AG09309 (cell line): ENCODE measurements around the gene LAX1.
A peak's percentile ranks its signal among the peaks of the same experiment; 100 is the strongest.

Experiments
- DNase-seq: peaks from one replicate; pipeline ENCODE4 v3.0.0-alpha.2; 2010; ENCODE audit warnings: low read depth
- H3K4me3 ChIP-seq: 2 replicates; pipeline ENCODE4 v1.5.1; 2011; ENCODE audit warnings: mild to moderate bottlenecking, low read depth, low read length, moderate library complexity; ENCODE audit not compliant: control insufficient read depth
- TF ChIP-seq, protein P1 (sequence below): IDR thresholded peaks from 2 replicates; pipeline ENCODE4 v1.5.1; 2011; ENCODE audit warnings: mild to moderate bottlenecking, low read depth, low read length, inconsistent platforms; ENCODE audit not compliant: insufficient read depth, control insufficient read depth; ENCODE audit errors: missing control alignments

The LAX1 gene

DNA sequence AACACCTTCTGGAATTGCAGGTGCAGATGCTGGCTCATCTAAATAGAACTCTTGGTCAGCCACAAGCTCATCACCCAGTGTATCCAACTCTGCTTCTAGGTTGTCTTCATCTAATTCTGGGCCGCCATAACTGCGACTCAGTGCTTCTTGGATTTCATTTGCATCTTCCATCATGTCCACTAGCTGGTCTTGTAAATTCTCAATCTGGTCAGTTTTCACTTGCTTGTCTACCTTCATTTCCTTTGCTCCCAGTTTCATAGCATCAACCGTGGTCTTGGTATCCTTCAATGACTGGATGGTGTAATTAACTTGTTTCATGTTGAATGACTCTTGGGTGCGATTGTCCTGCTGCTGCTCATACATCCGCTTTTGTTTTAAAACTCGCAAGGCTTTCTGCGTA is 40.7 kb downstream of the LAX1 start:
- no peak for DNase-seq
- no peak overlapping the region for H3K4me3 ChIP-seq
- TF ChIP-seq, protein P1, sequence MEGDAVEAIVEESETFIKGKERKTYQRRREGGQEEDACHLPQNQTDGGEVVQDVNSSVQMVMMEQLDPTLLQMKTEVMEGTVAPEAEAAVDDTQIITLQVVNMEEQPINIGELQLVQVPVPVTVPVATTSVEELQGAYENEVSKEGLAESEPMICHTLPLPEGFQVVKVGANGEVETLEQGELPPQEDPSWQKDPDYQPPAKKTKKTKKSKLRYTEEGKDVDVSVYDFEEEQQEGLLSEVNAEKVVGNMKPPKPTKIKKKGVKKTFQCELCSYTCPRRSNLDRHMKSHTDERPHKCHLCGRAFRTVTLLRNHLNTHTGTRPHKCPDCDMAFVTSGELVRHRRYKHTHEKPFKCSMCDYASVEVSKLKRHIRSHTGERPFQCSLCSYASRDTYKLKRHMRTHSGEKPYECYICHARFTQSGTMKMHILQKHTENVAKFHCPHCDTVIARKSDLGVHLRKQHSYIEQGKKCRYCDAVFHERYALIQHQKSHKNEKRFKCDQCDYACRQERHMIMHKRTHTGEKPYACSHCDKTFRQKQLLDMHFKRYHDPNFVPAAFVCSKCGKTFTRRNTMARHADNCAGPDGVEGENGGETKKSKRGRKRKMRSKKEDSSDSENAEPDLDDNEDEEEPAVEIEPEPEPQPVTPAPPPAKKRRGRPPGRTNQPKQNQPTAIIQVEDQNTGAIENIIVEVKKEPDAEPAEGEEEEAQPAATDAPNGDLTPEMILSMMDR = no peak

DNA sequence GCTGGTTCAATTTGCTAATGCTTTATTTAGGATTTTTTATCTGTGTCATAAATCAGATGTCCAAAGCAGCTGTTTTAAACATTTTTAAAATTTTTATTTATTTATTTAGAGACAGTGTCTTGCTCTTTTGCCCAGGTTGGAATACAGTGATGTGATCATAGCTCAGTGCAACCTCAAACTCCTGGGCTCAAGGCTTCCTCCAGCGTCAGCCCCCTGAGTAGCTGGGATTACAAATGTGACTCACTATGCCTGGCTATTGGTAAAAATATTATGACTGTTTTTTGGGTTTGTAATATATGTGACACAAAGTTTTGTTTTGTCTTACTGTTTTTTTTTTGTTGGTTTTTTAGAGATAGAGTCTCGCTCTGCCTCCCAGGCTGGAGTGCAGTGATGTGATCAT is 42.2 kb downstream of the LAX1 start:
- TF ChIP-seq, protein P1 = no peak
- no peak overlapping the region for H3K4me3 ChIP-seq
- peak; percentile 68 for DNase-seq

GRCh38 chr1:203813581-203814341 is 48.8 kb downstream of the LAX1 start:
- TF ChIP-seq, protein P1 = no peak
- H3K4me3 ChIP-seq = no peak overlapping the region
- no peak for DNase-seq

- no peak for DNase-seq
- H3K4me3 ChIP-seq = no peak overlapping the region
- TF ChIP-seq, protein P1 = no peak
Measured at GRCh38 chr1:203818399-203818798, 53.4 kb downstream of the LAX1 start.

DNA sequence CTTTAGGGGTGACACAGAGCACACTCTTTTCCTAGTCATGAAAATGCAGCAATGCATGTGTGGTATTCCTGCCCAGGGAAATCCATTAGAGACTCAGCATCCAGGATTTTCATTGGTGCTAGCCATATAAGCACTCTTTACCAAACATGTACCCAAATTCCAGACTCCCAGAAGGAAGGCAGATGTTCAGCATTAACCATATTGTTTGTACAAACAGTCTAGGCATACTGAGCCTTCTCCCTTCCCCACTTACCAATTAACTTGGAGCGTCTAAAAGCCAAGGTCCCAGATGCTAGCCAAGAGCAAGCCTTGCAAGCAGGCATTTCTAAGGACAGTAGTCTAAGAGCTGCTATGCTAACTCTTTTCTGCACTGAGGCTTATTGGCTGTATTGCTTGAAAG is 58.3 kb downstream of the LAX1 start:
- H3K4me3 ChIP-seq = no peak overlapping the region
- no peak for DNase-seq
- TF ChIP-seq, protein P1 = no peak
